Panc1 (cell line): ENCODE data around the gene NEAT1.

ENCODE experiments used
- REST ChIP-seq, 2 experiments: IDR thresholded peaks; 2 replicates each; pipeline ENCODE4 v1.6.1; 2011 to 2012; ENCODE audit warnings: low read depth in 2 of 2, control low read depth in 1 of 2, low read length in 1 of 2, mild to moderate bottlenecking in 1 of 2, moderate library complexity in 1 of 2; ENCODE audit not compliant: insufficient read depth in 1 of 2
- TF ChIP-seq, protein P1 (sequence below): fragments of 450-650 bp; IDR thresholded peaks from 2 replicates; pipeline ENCODE4 v1.5.1; 2017; ENCODE audit warnings: mild to moderate bottlenecking

GRCh38 chr11:65394125-65394536, 28.5 kb upstream of the NEAT1 start:
- no peak for TF ChIP-seq REST (IDR thresholded peaks at IDR 0.05; ENCODE audit: insufficient read depth in 1 of 2, low read depth in 2 of 2, low read length in 1 of 2)
- TF ChIP-seq, protein P1, sequence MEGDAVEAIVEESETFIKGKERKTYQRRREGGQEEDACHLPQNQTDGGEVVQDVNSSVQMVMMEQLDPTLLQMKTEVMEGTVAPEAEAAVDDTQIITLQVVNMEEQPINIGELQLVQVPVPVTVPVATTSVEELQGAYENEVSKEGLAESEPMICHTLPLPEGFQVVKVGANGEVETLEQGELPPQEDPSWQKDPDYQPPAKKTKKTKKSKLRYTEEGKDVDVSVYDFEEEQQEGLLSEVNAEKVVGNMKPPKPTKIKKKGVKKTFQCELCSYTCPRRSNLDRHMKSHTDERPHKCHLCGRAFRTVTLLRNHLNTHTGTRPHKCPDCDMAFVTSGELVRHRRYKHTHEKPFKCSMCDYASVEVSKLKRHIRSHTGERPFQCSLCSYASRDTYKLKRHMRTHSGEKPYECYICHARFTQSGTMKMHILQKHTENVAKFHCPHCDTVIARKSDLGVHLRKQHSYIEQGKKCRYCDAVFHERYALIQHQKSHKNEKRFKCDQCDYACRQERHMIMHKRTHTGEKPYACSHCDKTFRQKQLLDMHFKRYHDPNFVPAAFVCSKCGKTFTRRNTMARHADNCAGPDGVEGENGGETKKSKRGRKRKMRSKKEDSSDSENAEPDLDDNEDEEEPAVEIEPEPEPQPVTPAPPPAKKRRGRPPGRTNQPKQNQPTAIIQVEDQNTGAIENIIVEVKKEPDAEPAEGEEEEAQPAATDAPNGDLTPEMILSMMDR, result no peak
